Dermis microvascular lymphatic vessel endothelial cell (primary cell): ENCODE measurements around the gene BARX1. TPM values are rescaled to one million over a fixed set of nuclear protein-coding genes. Genes with fewer than 3 reads are reported as not detected.

Experiments
- DNase-seq, 2 donors: peaks; one replicate each; pipeline versions ENCODE4 v3.0.0 to v3.0.0-alpha.2; 2010; ENCODE audit warnings: low read depth in 2 of 2
- total RNA-seq: library from RNA; depleted of rRNA; stranded (reverse); fragments of >200 nt; gene quantifications from 2 replicates; pipeline ENCODE4 v1.2.1, GENCODE V29; 2014

BARX1 gene
- total RNA-seq, 1 donor from 2014 or later: not detected

- DNase-seq: no peak
These were observed 37.9 kb downstream of the BARX1 start for GRCh38 chr9:93917121-93917853.

- DNase-seq: no peak
These were observed 38.8 kb downstream of the BARX1 start for GRCh38 chr9:93916358-93916757.

- DNase-seq: no peak
These were observed 43.2 kb downstream of the BARX1 start for GRCh38 chr9:93911801-93912554.

GRCh38 chr9:93911136-93911745, 43.9 kb downstream of the BARX1 start:
- no peak for DNase-seq

GRCh38 chr9:93910598-93910997, 44.6 kb downstream of the BARX1 start:
- no peak for DNase-seq

GRCh38 chr9:93910196-93910595, 45.0 kb downstream of the BARX1 start:
- no peak for DNase-seq

GRCh38 chr9:93909242-93909616, 45.9 kb downstream of the BARX1 start:
- no peak for DNase-seq

GRCh38 chr9:93908591-93909241, 46.4 kb downstream of the BARX1 start:
- no peak for DNase-seq

GRCh38 chr9:93907551-93908199, 47.5 kb downstream of the BARX1 start:
- no peak for DNase-seq

GRCh38 chr9:93906195-93906880, 48.8 kb downstream of the BARX1 start:
- DNase-seq: no peak

GRCh38 chr9:93905473-93906133, 49.6 kb downstream of the BARX1 start:
- DNase-seq: no peak

GRCh38 chr9:93904649-93905472, 50.3 kb downstream of the BARX1 start:
- DNase-seq: no peak

GRCh38 chr9:93903886-93904648, 51.1 kb downstream of the BARX1 start:
- DNase-seq: no peak

GRCh38 chr9:93902780-93903655, 52.1 kb downstream of the BARX1 start:
- no peak for DNase-seq

GRCh38 chr9:93902051-93902779, 52.9 kb downstream of the BARX1 start:
- DNase-seq: no peak
